ENCODE measurements around the gene GPATCH2L. TPM values are rescaled to one million over a fixed set of nuclear protein-coding genes. Genes with fewer than 3 reads are reported as not detected.
A peak's percentile ranks its signal among the peaks of the same experiment; 100 is the strongest.

The GPATCH2L gene
- 20.4 TPM for total RNA-seq
- long read RNA-seq, partial matches to known transcripts = 0 of 8 reads
- long read RNA-seq, other reads (novel, unspliced or antisense) = 4 of 8 reads

GRCh38 chr14:76151398-76152332 lies at the start of gene GPATCH2L:
Gene GPATCH2L, plus strand, starts transcription at chr14:76151922. Its CDS starts 2,442 bp downstream, at chr14:76154364.
- ATAC-seq (ENCODE audit: poor library complexity) (peak; percentile 100), DNase-seq (peak; percentile 96)
- intact Hi-C loops (cut with DNase I) = no loop called here

DNA sequence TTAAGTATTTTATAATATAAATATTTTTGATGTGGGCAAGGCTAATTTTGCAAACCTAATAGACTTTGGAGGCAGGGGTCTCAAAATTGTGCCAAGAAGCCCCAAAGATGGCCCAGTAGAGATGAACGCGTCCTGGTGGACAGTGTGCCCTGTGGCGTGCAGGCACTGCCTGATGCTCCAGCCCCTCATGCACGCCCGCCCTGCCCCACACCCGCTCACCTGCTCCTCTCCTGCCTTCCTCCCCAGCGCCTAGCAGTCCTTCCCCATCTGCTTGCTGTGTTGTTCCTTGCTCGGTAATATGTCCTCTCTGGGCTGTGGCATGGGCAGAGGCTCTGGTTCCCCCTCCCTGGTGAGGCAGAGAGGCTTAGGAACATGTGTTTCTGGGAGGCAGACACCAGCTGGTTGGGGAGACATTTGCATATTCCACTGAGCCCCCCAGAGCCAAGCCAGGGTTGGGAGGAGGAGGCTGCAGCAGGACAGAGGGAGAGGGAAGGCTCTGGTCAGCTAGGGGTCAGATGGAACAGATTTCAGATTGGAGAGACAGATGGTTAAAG lies 46.8 kb upstream of the GPATCH2L start:
- intact Hi-C loops (cut with DNase I) = no loop called here
- no peak for DNase-seq
- ATAC-seq (ENCODE audit: poor library complexity) = no peak

DNA sequence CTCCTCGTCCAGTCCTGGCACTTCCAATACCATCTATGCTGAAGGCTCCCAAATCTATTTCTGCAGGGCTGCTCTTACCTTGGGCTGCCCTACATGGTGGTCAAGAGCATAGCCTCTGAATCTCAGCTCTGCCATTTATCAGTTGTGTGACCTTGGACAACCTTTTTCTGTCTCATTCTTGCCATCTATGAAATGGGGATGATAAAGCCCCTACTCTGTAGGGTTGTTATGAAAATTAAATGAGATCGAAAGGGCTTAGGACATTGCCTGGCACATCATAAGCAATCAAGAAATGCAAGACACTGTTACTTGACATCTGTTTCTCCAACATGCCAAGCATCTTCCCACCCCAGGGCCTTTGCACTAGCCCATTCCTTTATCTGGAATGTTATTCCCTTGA lies 45.5 kb upstream of the GPATCH2L start:
- ATAC-seq (ENCODE audit: poor library complexity) = no peak
- DNase-seq = no peak
- intact Hi-C loops (cut with DNase I) = no loop called here

GRCh38 chr14:76109087-76109880 lies 42.4 kb upstream of the GPATCH2L start:
- ATAC-seq (ENCODE audit: poor library complexity) (no peak), DNase-seq (no peak)

GRCh38 chr14:76112889-76113624 lies 38.7 kb upstream of the GPATCH2L start:
- no peak for DNase-seq
- intact Hi-C loops (cut with DNase I) = no loop called here
- ATAC-seq (ENCODE audit: poor library complexity) = no peak

More at GRCh38 chr14:76109087-76109880, 42.4 kb upstream of the GPATCH2L start:
- intact Hi-C loops (cut with DNase I) = no loop called here

DNA sequence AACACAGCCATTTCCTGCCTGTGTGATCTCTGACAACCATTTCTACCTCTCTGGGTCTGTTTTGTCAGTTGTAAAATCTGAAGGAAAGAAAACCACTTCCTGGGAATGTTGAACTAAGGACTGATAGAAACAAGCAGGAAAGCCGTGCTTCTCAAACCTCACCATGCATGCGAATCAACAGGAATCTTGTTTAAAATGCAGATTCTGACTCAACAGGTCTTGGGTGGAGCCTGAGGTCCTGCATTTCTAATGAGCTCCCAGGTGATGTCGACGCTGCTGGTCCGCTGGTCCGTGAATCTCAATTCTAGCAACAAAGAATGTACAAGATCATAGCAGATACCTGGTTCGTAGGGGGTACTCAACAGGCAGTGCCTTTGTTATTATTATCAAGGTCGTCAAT lies 38.0 kb upstream of the GPATCH2L start:
- intact Hi-C loops (cut with DNase I) = no loop called here
- DNase-seq (no peak), ATAC-seq (ENCODE audit: poor library complexity) (no peak)

GRCh38 chr14:76115010-76115422 lies 36.7 kb upstream of the GPATCH2L start:
- ATAC-seq (ENCODE audit: poor library complexity) (no peak), DNase-seq (no peak)
- intact Hi-C loops (cut with DNase I) = no loop called here

GRCh38 chr14:76117789-76118484 lies 33.8 kb upstream of the GPATCH2L start:
- DNase-seq (no peak), ATAC-seq (ENCODE audit: poor library complexity) (no peak)
- intact Hi-C loops (cut with DNase I) = no loop called here

DNA sequence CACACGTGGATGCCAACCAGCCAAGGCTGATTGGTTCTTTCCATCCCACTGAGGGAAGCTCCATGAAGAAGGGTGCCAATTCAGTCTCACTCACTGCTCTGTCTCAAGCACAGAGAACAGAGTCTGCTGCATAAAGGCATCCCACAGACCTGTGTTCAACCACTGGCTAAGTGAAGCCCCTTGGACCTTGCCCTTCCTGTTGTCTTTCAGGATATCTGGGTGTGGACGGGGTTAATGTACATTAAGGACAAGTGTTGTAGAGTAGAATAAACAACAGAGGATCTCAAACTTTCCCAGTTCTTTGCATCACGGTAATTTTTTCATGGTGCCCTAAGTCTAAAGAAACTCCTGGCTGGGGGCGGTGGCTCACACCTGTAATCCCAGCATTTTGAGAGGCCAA lies 33.1 kb upstream of the GPATCH2L start:
- no peak for DNase-seq
- intact Hi-C loops (cut with DNase I) = no loop called here
- no peak for ATAC-seq (ENCODE audit: poor library complexity)

DNA sequence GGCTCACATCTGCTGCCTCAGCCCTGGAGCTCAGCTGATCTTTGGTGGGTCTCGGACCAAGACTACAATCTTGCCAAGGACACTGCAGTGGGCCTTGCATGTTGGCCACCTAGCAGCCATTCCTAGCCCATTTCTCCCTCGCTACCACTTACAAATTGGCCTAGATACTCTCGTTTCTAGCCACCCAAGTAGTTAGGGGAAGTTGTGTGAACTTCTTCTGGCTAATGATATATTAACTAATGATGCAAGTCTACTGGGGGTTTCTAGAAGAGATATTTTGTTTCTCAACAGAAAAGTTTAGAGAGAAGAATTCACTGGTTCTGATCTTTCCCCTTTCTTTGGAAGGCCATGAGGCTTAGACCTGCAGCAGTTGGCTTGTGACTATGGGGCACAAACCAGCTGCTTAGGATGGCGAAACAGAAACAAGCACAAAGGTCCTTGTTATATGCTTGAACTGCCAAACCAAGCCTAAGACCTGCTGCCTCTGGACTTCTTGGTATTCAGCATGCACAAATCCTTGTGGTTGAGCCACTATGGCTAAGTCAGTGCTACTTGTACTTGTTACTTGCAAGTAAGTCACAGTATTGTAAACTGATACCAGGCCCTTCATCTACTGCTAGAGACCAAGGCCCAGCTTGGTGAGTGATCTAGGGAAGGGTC lies 30.5 kb upstream of the GPATCH2L start:
- intact Hi-C loops (cut with DNase I) = no loop called here
- DNase-seq (no peak), ATAC-seq (ENCODE audit: poor library complexity) (no peak)

- no peak for ATAC-seq (ENCODE audit: poor library complexity)
- intact Hi-C loops (cut with DNase I) = no loop called here
Measured at GRCh38 chr14:76123426-76124225, 28.1 kb upstream of the GPATCH2L start.

DNA sequence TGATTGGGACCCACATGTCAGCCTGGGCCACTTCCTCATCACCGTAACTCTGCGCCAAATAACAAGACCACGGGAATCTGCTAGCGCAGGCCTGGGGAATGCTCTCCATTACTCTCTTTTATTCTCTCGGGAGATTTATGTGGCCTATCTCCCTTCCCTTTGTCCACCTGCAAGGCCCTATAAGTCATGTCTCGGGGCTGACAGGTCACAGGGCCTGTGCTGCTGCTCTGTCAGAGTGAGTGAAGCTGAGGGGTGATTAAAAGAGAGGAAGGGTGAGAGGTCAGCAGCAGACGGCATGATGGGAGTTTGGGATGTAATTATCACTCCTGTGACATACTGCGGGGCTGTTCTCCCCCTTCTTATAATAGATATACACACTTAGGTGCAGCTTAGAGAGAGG lies 26.2 kb upstream of the GPATCH2L start:
- ATAC-seq (ENCODE audit: poor library complexity) = no peak
- intact Hi-C loops (cut with DNase I) = no loop called here

More at GRCh38 chr14:76123426-76124225, 28.1 kb upstream of the GPATCH2L start:
- no peak for DNase-seq

DNA sequence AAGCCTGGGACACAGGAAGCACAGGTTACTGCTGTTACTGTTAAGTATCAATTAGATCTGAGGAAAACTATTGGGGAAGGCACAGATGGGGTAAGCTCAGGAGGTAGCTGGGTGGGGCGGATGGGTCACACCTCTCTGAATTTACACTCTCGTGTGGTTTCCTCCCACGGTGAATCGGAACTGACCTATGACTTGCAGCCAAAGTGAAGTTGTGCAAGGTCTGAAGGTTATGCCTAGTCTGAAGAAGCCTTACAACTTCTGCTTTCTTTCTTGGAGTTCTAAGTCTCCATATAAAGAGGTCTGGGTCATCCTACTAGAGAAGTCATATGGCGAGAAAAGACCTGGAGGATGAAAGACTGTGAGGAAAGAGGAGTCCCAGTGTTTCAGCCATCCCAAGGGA lies 25.6 kb upstream of the GPATCH2L start:
- intact Hi-C loops (cut with DNase I) = no loop called here
- DNase-seq (no peak), ATAC-seq (ENCODE audit: poor library complexity) (no peak)

More for the DNA sequence above, 26.2 kb upstream of the GPATCH2L start:
- DNase-seq = no peak

- intact Hi-C loops (cut with DNase I) = no loop called here
- no peak for DNase-seq
- no peak for ATAC-seq (ENCODE audit: poor library complexity)
Measured at GRCh38 chr14:76129851-76130576, 21.7 kb upstream of the GPATCH2L start.

- ATAC-seq (ENCODE audit: poor library complexity) (no peak), DNase-seq (no peak)
- intact Hi-C loops (cut with DNase I) = no loop called here
Measured at GRCh38 chr14:76131071-76131965, 20.4 kb upstream of the GPATCH2L start.
